ENCODE measurements around the gene SRGAP3. TPM values are rescaled to one million over a fixed set of nuclear protein-coding genes. Genes with fewer than 3 reads are reported as not detected.

Gene SRGAP3
- total RNA-seq, 1 experiment from 2014 or later, result not detected

DNA sequence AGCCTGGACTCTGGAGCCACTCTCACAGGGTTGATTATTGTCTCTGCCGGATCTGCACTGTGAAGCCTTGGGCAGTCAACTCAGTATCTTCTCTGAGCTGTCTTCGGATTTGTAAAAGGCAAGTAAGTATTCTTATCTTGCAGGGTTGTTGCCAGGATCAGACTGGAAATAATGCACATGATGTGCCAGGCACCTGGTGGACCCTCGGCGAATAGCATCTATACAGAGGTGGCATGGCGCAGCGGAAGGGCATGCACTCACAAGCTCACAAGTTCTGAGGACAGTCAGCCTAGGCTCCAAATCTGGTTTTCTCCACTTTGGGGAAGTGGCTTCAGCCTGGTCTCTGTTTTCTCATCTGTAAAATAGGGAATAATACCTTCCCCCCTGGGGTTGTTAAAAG lies 113.9 kb downstream of the SRGAP3 start:
- no peak for DNase-seq
- Histone ChIP-seq H3K4me3 (no peak overlapping the region), H3K36me3 (no peaks in the 10 kb centered on the region), H3K27ac (no peak overlapping the region), H3K27me3 (no peaks in the 10 kb centered on the region; the same call in none of the 2 replicates), H3K9me3 (replicated peaks) (no peaks in the 10 kb centered on the region), H3K4me1 (no peaks in the 10 kb centered on the region)

- H3K9me3 ChIP-seq (replicated peaks), result no peaks in the 10 kb centered on the region
- no peaks in the 10 kb centered on the region for H3K36me3 ChIP-seq
- no peak overlapping the region for H3K27ac ChIP-seq
- no peak for DNase-seq
- no peak overlapping the region for H3K4me3 ChIP-seq
- no peaks in the 10 kb centered on the region for H3K4me1 ChIP-seq
- H3K27me3 ChIP-seq, result peaks cover under 1% of the 10 kb centered on the region
Observed at GRCh38 chr3:9133656-9134055, 115.8 kb downstream of the SRGAP3 start.

GRCh38 chr3:9130345-9131305 lies 118.8 kb downstream of the SRGAP3 start:
- Histone ChIP-seq H3K27me3 (peaks cover 15% of the 10 kb centered on the region), H3K36me3 (no peaks in the 10 kb centered on the region), H3K27ac (no peak overlapping the region), H3K9me3 (replicated peaks) (no peaks in the 10 kb centered on the region), H3K4me1 (no peaks in the 10 kb centered on the region), H3K4me3 (no peak overlapping the region)
- no peak for DNase-seq

- H3K9me3 ChIP-seq (replicated peaks), result no peaks in the 10 kb centered on the region
- DNase-seq, result no peak
Observed at GRCh38 chr3:9129365-9129764, 120.1 kb downstream of the SRGAP3 start.

DNA sequence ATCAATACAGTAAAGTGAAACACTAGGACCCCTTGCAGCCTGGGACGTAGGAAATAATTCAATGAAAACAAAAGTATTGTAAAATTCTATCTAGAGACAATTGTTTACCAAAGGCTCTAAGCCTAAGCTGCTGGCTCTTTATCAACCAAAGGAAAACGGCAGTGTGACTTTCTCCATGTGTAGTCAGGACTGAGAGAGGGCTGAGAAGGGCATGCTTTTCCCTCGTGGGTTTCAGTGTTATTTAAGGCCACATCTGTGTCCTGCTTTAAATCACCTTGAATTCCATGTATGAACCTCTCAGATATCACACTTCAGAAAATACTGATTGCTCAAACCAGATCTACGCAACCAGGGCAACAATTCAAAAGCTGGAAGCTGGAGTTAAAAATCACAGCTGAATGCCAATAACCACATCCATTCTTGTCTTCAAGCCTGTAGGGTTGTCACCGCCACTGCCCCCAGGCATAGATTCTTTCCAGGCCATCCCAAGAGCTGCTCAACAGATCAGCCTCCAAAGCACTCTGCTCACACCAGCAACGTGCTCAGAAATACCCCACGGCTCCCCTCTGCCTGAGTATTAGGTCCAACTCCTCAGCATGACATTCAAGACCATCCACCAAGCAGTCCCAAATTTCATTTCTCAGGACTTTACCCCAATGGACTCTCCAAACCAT lies 124.0 kb downstream of the SRGAP3 start:
- DNase-seq, result no peak
- H3K9me3 ChIP-seq (replicated peaks), result no peaks in the 10 kb centered on the region
- no peaks in the 10 kb centered on the region for H3K4me1 ChIP-seq
- H3K27ac ChIP-seq, result no peak overlapping the region
- H3K27me3 ChIP-seq, result peaks cover 15% of the 10 kb centered on the region; the same call in 1 of the 2 replicates
- H3K4me3 ChIP-seq, result no peak overlapping the region
- no peaks in the 10 kb centered on the region for H3K36me3 ChIP-seq

More at GRCh38 chr3:9129365-9129764, 120.1 kb downstream of the SRGAP3 start:
- H3K4me3 ChIP-seq, result no peak overlapping the region
- no peaks in the 10 kb centered on the region for H3K4me1 ChIP-seq
- no peaks in the 10 kb centered on the region for H3K36me3 ChIP-seq
- H3K27me3 ChIP-seq, result peaks cover 15% of the 10 kb centered on the region
- no peak overlapping the region for H3K27ac ChIP-seq

GRCh38 chr3:9124730-9125129 lies 124.7 kb downstream of the SRGAP3 start:
- Histone ChIP-seq H3K4me3 (no peak overlapping the region), H3K27me3 (peaks cover 15% of the 10 kb centered on the region; the same call in 1 of the 2 replicates), H3K4me1 (no peaks in the 10 kb centered on the region), H3K27ac (no peak overlapping the region), H3K36me3 (no peaks in the 10 kb centered on the region), H3K9me3 (replicated peaks) (no peaks in the 10 kb centered on the region)
- DNase-seq, result no peak

- Histone ChIP-seq H3K27me3 (peaks cover 15% of the 10 kb centered on the region; the same call in 1 of the 2 replicates), H3K27ac (no peak overlapping the region), H3K4me1 (no peaks in the 10 kb centered on the region), H3K4me3 (no peak overlapping the region), H3K36me3 (no peaks in the 10 kb centered on the region), H3K9me3 (replicated peaks) (no peaks in the 10 kb centered on the region)
- DNase-seq, result no peak
Observed at GRCh38 chr3:9123840-9124239, 125.6 kb downstream of the SRGAP3 start.

GRCh38 chr3:9122732-9123364 lies 126.6 kb downstream of the SRGAP3 start:
- Histone ChIP-seq H3K27ac (no peak overlapping the region), H3K4me1 (no peaks in the 10 kb centered on the region), H3K27me3 (peaks cover 9% of the 10 kb centered on the region; the same call in 1 of the 2 replicates), H3K36me3 (no peaks in the 10 kb centered on the region), H3K9me3 (replicated peaks) (no peaks in the 10 kb centered on the region), H3K4me3 (no peak overlapping the region)
- DNase-seq, result no peak

DNA sequence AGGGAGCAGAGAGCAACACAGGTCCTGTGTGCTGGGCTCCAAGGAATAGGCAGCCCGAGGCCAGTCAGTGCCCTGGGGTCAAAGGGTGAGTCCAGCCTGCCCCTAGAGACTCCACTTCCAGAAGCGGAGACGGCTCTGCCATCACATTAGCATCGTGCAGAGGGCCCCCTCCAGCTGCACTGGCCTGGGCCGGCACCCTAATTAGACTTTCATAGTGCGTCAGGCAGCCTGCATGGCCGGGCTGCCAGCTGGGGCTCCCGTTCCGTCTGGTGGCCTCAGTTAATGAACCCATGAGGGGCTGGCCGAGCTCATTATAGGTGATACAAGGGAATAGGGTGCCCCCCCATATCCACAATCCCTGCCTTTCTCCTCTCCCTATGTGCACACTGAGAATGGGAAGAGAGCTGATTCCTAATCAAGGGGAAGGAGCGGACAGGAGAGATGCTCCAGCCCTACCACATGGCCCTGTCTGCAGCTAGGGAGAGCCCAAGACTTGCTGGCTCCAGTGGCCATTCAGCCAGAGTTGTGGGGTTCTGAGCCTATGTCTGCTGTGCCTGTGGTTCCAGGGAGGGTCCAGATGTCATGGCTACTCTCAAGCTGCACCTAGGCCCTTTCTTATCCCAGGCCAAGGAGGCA lies 128.0 kb downstream of the SRGAP3 start:
- no peaks in the 10 kb centered on the region for H3K4me1 ChIP-seq
- H3K36me3 ChIP-seq, result no peaks in the 10 kb centered on the region
- peaks cover 3% of the 10 kb centered on the region; the same call in 1 of the 2 replicates for H3K27me3 ChIP-seq
- no peak for DNase-seq
- no peak overlapping the region for H3K27ac ChIP-seq
- no peak overlapping the region for H3K4me3 ChIP-seq
- H3K9me3 ChIP-seq (replicated peaks), result no peaks in the 10 kb centered on the region

DNA sequence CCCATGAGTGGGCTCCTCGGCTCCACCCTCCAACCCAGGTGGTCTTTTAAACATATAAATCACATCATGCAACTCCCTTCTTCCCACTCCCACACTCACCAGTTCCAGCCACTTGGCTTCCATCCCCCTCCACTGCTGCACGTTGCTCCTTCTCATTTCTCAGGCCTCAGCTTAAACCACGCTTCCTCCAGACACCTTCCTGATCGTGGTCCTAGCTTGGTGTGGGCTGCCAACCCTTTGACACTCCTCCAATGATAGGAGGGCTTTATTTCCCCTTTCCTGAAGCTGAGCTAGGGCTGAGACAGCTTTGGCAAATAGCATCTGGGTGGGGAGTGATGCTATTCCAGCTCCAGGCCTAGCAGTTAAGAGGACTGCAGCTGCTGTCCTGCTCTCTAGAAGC lies 130.1 kb downstream of the SRGAP3 start:
- Histone ChIP-seq H3K27me3 (peaks cover 3% of the 10 kb centered on the region; the same call in 1 of the 2 replicates), H3K36me3 (no peaks in the 10 kb centered on the region), H3K4me3 (no peak overlapping the region), H3K4me1 (no peaks in the 10 kb centered on the region), H3K9me3 (replicated peaks) (no peaks in the 10 kb centered on the region), H3K27ac (no peak overlapping the region)
- DNase-seq, result no peak

GRCh38 chr3:9118222-9118621 lies 131.2 kb downstream of the SRGAP3 start:
- Histone ChIP-seq H3K27ac (no peak overlapping the region), H3K36me3 (no peaks in the 10 kb centered on the region), H3K27me3 (peaks cover 3% of the 10 kb centered on the region; the same call in 1 of the 2 replicates), H3K9me3 (replicated peaks) (no peaks in the 10 kb centered on the region), H3K4me3 (no peak overlapping the region), H3K4me1 (no peaks in the 10 kb centered on the region)
- DNase-seq, result no peak

DNA sequence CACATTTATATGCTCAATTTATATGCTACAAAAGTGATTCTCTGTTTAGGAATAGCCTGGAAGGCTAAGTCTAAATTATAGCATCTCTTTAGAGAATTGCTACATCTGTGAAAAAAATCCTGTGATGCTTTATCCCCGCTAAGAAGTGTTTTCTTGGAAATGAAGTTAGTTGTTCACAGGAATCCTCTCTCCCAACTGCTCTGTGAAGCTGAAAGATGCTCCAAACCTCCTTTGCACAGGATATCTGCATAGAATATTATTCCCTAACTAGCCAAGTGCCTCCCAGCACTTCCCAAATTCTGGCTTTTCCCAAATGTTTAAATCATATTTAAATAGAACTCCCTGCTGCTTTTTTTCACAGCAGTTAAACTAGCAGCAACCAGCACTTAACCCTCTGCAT lies 132.2 kb downstream of the SRGAP3 start:
- Histone ChIP-seq H3K4me3 (no peak overlapping the region), H3K27me3 (peaks cover 3% of the 10 kb centered on the region; the same call in 1 of the 2 replicates), H3K36me3 (no peaks in the 10 kb centered on the region), H3K4me1 (no peaks in the 10 kb centered on the region), H3K27ac (no peak overlapping the region), H3K9me3 (replicated peaks) (no peaks in the 10 kb centered on the region)
- DNase-seq, result no peak

DNA sequence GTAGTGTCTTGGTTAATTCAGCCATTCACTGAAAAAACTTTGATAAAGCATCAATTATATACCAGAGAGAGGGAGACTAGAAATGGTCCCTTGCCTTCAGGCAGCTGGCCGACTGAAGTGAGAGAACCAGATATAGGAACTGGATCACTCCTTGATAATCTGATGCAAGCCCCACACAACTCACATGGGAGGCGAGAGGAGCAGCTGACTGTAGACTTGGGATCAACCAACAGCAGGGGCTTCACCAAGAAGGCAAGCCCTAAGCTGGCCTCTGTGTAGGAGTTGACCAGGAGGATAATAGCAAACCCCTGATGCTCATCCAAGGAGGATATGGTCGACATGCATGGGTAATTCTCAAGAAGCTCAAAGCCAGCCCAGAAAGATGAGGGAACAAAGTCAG lies 133.1 kb downstream of the SRGAP3 start:
- no peaks in the 10 kb centered on the region for H3K36me3 ChIP-seq
- no peak overlapping the region for H3K4me3 ChIP-seq
- H3K27me3 ChIP-seq, result peaks cover 3% of the 10 kb centered on the region; the same call in 1 of the 2 replicates
- H3K4me1 ChIP-seq, result no peaks in the 10 kb centered on the region
- H3K9me3 ChIP-seq (replicated peaks), result no peaks in the 10 kb centered on the region
- no peak overlapping the region for H3K27ac ChIP-seq
- no peak for DNase-seq

- Histone ChIP-seq H3K4me3 (no peak overlapping the region), H3K4me1 (no peaks in the 10 kb centered on the region)
- DNase-seq, result no peak
Observed at GRCh38 chr3:9115336-9115735, 134.1 kb downstream of the SRGAP3 start.

More at GRCh38 chr3:9115336-9115735, 134.1 kb downstream of the SRGAP3 start:
- no peak overlapping the region for H3K27ac ChIP-seq
- H3K36me3 ChIP-seq, result no peaks in the 10 kb centered on the region
- H3K27me3 ChIP-seq, result 0 out of 2 replicates have a peak, but pooled peaks cover 3% of the 10 kb centered on the region
- no peaks in the 10 kb centered on the region for H3K9me3 ChIP-seq (replicated peaks)
